Stimulated activated CD8-positive, alpha-beta memory T cell treated with anti-CD3 and anti-CD28 coated beads, Interleukin-12 subunit alpha, Interleukin-12 subunit beta, amount 100 ng/mL, for 4 hours (primary cell): ENCODE results near the gene FAM72A.
"Not testable (repeated sequence)": the region's sequence is repeated elsewhere in the genome, so short reads cannot be mapped to it uniquely, and the experiment has no call there.

Experiments
- DNase-seq: peaks from one replicate; pipeline ENCODE4 v3.0.0-alpha.2; 2020; ENCODE audit warnings: low read depth

FAM72A gene

DNA sequence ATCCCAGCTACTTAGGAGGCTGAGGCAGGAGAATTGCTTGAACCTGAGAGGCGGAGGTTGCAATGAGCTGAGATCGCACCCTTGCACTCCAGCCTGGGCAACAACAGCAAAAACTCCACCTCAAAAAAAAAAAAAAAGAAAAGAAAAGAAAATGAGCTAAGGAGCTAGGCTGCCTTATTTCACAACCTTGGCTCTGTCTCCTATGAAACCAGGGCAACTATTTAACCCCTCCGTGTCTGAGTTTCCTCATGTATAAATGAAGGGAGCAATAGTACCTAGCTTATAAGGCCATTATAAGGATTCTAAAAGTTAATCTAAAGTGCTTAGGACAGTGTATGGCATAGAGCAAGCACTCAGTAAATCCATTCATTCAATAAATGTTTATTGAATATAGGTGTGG is 32.8 kb downstream of the FAM72A start:
- not testable (repeated sequence) for DNase-seq

DNA sequence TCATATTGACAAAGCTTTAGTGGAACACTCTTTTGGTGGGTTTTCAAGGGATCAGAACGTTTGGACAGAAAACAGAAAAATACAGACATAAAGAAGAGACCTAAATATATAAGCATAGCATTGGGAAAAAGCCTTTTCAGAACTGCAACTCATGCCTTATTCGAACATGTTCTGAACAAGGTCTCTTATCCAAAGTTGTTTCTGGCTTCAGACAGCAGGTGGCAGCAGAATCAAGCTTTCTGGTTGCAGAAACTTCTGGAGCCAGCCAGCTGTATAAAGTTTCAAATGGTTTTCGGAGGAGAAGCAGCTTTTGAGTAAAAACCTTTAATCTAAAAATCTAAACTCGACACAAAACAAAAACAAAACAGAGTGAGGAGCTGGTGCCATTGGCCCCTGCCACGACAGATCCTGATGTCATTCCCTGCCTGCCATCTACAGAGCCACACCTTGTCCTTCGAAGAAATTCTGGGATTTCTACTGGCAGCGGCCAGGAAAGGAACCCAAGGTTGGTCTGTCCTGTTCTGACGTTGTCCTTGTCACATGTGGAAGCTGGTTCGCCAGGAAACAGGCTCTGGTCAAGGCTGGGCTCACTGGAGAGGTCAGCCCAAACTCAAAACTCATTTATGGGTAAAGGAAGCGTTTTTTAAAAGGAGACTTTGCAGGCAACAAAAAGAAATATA is 35.1 kb downstream of the FAM72A start:
- not testable (repeated sequence) for DNase-seq

DNA sequence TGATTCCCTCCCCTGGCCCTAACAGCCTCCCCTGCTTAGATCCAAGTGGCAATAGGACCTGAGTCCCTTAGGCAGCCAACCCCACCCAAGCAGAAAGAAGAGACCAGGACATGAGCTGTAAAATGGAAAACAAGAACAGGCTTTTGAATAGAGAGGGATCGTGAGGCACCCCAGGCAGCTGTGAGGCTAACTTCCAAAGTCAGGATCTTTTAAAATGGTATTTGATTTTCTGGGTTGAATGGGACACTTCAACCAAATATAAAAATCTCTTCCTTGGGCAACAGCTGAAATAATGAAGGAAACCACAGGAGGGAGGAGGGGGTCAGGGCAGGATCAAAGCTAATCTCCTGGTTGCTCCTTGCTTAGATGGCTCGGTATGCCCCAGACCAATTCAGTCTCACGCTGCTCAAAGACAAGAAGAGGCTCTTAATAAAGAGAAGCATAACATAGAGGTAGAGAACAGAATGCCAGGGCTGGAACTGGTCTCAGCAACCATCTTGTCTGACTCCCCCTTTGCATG is 56.8 kb downstream of the FAM72A start:
- no peak for DNase-seq

DNA sequence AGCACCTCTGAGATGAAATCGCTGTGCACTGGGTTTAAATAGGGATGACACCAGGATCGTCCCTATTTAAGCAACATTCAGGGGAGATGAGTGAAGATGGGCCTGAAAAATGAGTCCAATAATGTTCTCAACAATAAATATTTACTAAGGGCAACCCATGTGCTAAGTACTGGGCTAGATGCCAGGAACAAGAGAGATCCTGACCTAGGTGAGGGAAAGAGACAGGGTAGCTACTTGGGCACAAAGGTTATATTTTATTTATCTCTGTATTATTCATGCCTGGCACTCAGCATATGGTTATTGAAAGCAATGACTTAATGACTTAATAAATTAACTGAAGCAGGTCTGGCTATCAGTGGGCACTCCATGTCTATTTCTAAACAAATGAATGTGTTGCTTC is 58.0 kb downstream of the FAM72A start:
- no peak for DNase-seq

DNA sequence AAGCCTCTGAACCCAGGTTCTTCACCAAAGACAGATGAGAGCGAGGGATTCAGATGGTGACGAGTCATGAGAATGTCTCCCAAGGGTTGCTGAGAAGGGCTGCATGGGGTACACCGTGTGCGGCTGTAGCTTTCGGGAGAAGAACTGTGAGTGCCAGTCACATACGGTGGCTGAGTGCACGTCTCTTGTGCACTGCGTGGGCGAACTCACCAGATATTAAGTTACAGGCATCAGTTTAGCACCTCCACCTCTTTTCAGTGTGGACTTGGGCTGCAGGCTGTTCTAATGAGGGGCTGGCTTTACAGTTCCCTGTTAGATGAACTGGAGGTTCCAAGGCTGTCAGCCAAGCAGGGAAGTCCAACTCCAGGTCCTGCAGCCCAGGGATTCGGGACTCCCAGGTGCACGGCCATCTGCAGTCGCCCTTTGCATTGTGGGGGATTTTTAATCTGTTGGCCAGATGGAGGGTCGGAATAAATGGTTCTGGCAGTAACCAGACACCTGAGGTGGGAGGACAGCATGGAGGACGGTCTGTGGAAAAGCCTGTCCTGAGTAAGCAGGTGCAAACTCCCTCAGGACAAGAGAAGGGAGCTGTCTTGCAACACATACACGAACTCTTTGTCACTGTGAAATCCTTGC is 59.0 kb downstream of the FAM72A start:
- no peak for DNase-seq

DNA sequence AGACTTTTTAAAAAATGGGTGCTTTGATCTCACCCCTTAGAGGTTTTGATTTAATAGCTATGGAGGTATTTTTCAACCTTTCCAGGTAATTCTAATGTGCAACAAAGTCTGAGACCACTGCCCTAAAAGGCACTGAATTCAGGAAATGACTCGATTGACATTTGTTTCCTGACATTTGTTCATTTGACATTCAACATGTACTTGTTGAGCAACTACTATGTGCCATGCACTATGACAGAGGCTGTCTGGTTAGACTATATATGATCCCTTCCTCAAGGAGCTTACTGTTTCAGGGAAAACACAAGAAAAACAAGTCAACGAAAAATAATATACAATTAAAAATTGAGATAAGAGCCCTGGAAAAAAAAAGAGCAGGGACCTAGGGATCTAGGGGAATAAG is 59.9 kb downstream of the FAM72A start:
- no peak for DNase-seq

DNA sequence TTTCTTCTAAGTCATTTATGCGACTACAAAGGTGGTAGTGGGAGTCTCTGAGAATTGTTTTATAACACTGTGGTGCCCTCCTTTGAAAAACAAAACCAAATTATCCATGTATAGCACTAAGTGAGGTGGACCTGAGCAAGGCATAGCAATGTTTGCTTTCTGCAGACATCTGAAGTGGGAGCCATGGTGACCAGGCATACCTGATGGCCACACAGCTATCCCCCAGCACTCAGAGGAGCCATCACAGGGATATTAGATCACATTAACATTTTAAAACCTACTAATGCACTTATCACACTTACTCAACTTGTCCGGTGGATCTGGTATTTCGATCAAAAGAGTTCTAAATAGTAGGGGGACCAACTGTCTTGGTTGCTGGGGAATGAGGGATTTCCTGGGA is 60.6 kb downstream of the FAM72A start:
- no peak for DNase-seq

DNA sequence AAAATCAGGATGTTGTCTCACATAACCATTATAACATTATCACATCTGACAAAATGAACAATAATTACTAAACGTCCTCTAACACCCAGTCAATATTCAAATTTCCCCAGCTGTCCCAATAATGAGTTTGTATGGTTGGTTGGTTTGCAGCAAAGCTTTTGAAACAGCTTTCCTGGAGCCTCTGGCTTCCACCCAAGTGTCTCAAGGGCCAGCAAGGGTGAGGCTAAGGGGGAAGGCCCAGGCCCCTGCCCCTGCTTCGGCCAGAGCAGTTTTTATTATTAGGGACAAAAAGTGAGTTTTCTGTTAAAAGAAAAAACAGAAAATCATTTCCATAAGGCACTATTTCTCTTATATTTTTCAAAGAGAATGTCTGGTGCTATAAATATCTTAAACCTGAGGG is 66.4 kb downstream of the FAM72A start:
- no peak for DNase-seq
